Measurements from ENCODE around the gene WDHD1. TPM values are rescaled to one million over a fixed set of nuclear protein-coding genes. Genes with fewer than 3 reads are reported as not detected.
"Not testable (repeated sequence)": the region's sequence is repeated elsewhere in the genome, so short reads cannot be mapped to it uniquely, and the experiment has no call there.

WDHD1 gene
- total and polyA plus RNA-seq, 4 experiments from 2014 or later: 1.4 to 4.1 (median 3.6) TPM

DNA sequence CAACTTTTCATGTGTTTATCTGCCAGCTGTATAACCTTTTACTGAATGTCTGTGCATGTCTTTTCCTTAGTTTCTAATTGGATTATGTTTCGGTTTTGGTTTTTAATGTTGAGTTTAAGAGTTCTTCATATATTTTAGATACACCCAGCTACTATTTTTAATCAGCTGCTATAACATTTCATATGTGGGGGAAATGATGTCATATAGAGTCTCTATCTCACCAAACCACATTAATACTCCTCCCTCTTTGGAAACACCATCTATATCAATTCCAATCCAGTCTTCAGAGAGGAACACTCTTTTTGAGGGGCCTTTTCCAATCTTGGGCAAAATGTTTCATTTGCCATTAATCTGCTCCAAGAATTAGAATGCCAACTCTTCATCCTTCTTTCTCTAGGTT lies 95.8 kb downstream of the WDHD1 start:
- H3K36me3 Mint-ChIP-seq: no peaks in the 10 kb centered on the region
- Histone ChIP-seq H3K27ac (ENCODE audit: low read depth, low read length) (no peak overlapping the region), H3K9me3 (ENCODE audit: control insufficient read depth in 1 of 2, low read length in 2 of 2) (no peaks in the 10 kb centered on the region), H3K4me3 (ENCODE audit: low read length in 2 of 2) (no peak overlapping the region), H3K36me3 (ENCODE audit: insufficient read depth, low read length) (no peaks in the 10 kb centered on the region), H3K27me3 (ENCODE audit: insufficient read depth, low read length) (no peaks in the 10 kb centered on the region), H3K4me1 (ENCODE audit: insufficient read depth, low read length) (no peaks in the 10 kb centered on the region)
- H3K4me1 Mint-ChIP-seq: peaks cover 0 to 4% (median 0%) of the 10 kb centered on the region in 4 donors
- intact Hi-C loops (cut with micrococcal nuclease): no loop called here
- no peak for DNase-seq
- ChIA-PET CTCF (ENCODE audit: partially characterized antibody) (no interaction called here), POLR2A (ENCODE audit: partially characterized antibody) (no interaction called here)
- H3K27me3 Mint-ChIP-seq: peaks cover under 1 to 3% of the 10 kb centered on the region in 2 donors
- H3K27ac Mint-ChIP-seq: peak overlapping the region in 1 of 7 donors; percentile 71
- H3K4me3 Mint-ChIP-seq: no peak overlapping the region
- H3K9me3 Mint-ChIP-seq: peaks cover 0 to 2% (median 0%) of the 10 kb centered on the region in 8 donors

DNA sequence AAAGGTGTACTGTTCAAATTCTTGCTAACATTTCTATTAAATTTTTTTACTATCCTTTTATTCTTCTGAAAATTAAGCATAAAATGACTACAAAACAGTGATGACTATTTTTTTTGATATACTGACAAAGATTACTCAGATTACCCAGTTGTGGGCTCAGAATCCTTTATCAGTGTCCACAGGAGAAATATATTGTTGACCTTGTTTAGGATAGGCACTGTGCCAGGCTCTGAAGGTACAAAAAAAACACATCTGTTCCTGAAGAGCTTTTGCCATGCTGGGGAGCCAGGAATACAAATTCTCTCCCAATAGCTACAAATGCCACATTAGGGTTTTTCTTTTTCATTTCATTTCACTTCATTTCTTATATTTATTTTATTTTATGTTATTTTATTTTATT lies 97.3 kb downstream of the WDHD1 start:
- H3K36me3 Mint-ChIP-seq: no peaks in the 10 kb centered on the region
- H3K27ac ChIP-seq (ENCODE audit: low read depth, low read length): no peak overlapping the region
- POLR2A ChIA-PET (ENCODE audit: partially characterized antibody): no interaction called here
- intact Hi-C loops (cut with micrococcal nuclease): no loop called here
- H3K27ac Mint-ChIP-seq: no peak overlapping the region
- peaks cover 0 to 2% (median 0%) of the 10 kb centered on the region in 8 donors for H3K9me3 Mint-ChIP-seq
- H3K4me1 ChIP-seq (ENCODE audit: insufficient read depth, low read length): no peaks in the 10 kb centered on the region
- H3K36me3 ChIP-seq (ENCODE audit: insufficient read depth, low read length): no peaks in the 10 kb centered on the region
- H3K4me3 Mint-ChIP-seq: no peak overlapping the region
- peaks cover 0 to 4% (median 0%) of the 10 kb centered on the region in 4 donors for H3K4me1 Mint-ChIP-seq
- CTCF ChIA-PET (ENCODE audit: partially characterized antibody): no interaction called here
- H3K9me3 ChIP-seq (ENCODE audit: control insufficient read depth in 1 of 2, low read length in 2 of 2): no peaks in the 10 kb centered on the region
- H3K27me3 Mint-ChIP-seq: peaks cover 2 to 4% of the 10 kb centered on the region in 2 donors
- H3K4me3 ChIP-seq (ENCODE audit: low read length in 2 of 2): no peak overlapping the region
- no peak for DNase-seq
- no peaks in the 10 kb centered on the region for H3K27me3 ChIP-seq (ENCODE audit: insufficient read depth, low read length)

DNA sequence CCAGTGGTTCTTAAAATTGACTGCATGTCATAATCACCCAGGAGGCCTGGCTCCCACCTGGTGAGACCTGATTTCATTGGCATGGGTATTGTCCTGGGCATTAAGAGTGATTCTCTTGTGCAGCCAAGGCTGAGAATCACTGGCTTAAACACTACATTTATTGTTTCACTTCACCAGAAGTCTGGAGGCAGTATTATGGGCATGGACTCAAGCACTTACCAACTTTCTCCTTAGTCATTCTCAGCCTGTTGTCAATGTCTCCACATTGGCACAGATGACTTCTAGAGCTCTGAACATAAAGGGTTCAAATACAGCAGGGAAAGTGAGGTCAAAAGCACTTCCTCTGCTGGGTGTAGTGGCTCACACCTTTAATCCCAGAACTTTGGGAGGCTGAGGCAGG lies 98.7 kb downstream of the WDHD1 start:
- Mint-ChIP-seq H3K36me3 (no peaks in the 10 kb centered on the region), H3K27me3 (peaks cover 2 to 4% of the 10 kb centered on the region in 2 donors), H3K4me3 (no peak overlapping the region), H3K4me1 (peaks cover 0 to 4% (median 0%) of the 10 kb centered on the region in 4 donors), H3K9me3 (peaks cover 0 to 2% (median 0%) of the 10 kb centered on the region in 8 donors), H3K27ac (peak overlapping the region in 1 of 7 donors; percentile 57)
- Histone ChIP-seq H3K27ac (ENCODE audit: low read depth, low read length) (no peak overlapping the region), H3K4me3 (ENCODE audit: low read length in 2 of 2) (no peak overlapping the region), H3K36me3 (ENCODE audit: insufficient read depth, low read length) (no peaks in the 10 kb centered on the region), H3K27me3 (ENCODE audit: insufficient read depth, low read length) (no peaks in the 10 kb centered on the region), H3K4me1 (ENCODE audit: insufficient read depth, low read length) (no peaks in the 10 kb centered on the region), H3K9me3 (ENCODE audit: control insufficient read depth in 1 of 2, low read length in 2 of 2) (no peaks in the 10 kb centered on the region)
- DNase-seq: no peak
- ChIA-PET POLR2A (ENCODE audit: partially characterized antibody) (no interaction called here), CTCF (ENCODE audit: partially characterized antibody) (no interaction called here)
- intact Hi-C loops (cut with micrococcal nuclease): no loop called here

DNA sequence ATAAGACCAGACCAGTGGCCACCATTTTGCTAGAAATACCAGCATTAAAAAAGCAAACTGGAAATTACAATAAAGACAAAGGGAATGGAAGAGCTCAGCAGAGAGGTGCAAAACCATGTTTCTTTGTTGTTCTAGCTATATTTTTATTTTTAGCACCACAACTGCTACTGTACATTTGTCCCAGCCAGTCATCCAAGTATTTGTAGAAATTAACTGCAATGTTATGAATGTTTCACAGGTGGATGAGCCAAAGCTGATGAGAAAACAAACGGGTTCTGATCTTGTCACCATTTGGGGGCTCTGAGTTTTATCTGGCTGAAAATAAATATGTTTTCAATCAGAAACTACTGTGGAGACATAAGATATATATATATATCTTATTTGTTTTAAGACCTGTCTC lies 99.3 kb downstream of the WDHD1 start:
- Mint-ChIP-seq H3K27me3 (peaks cover 2 to 4% of the 10 kb centered on the region in 2 donors), H3K9me3 (peaks cover 0 to 2% (median 0%) of the 10 kb centered on the region in 8 donors), H3K27ac (no peak overlapping the region), H3K4me3 (no peak overlapping the region), H3K4me1 (peaks cover 0 to 8% (median 0%) of the 10 kb centered on the region in 4 donors), H3K36me3 (no peaks in the 10 kb centered on the region)
- no peaks in the 10 kb centered on the region for H3K27me3 ChIP-seq (ENCODE audit: insufficient read depth, low read length)
- ChIA-PET CTCF (ENCODE audit: partially characterized antibody) (no interaction called here), POLR2A (ENCODE audit: partially characterized antibody) (no interaction called here)
- no peaks in the 10 kb centered on the region for H3K36me3 ChIP-seq (ENCODE audit: insufficient read depth, low read length)
- no peak for DNase-seq
- no peak overlapping the region for H3K27ac ChIP-seq (ENCODE audit: low read depth, low read length)
- no peaks in the 10 kb centered on the region for H3K4me1 ChIP-seq (ENCODE audit: insufficient read depth, low read length)
- intact Hi-C loops (cut with micrococcal nuclease): no loop called here
- no peaks in the 10 kb centered on the region for H3K9me3 ChIP-seq (ENCODE audit: control insufficient read depth in 1 of 2, low read length in 2 of 2)
- no peak overlapping the region for H3K4me3 ChIP-seq (ENCODE audit: low read length in 2 of 2)

DNA sequence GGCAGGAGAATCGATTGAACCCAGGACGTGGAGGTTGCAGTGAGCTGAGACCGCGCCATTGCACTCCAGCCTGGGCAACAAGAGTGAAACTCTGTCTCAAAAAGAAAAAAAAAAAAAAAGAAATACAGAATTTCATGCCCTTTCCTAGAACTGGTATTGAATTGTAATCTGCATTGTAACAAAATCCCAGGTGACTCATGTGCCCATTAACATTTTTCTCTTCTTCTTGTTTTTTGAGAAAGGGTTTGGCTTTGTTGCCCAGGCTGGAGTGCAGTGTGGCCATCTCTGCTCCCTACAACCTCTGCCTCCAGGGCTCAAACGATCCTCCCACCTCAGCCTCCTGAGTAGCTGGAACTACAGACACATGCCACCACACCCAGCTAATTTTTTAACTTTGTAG lies 100.3 kb downstream of the WDHD1 start:
- POLR2A ChIA-PET (ENCODE audit: partially characterized antibody); H3K9me3 ChIP-seq (ENCODE audit: control insufficient read depth in 1 of 2, low read length in 2 of 2); H3K9me3 Mint-ChIP-seq; H3K27ac ChIP-seq (ENCODE audit: low read depth, low read length); H3K4me3 Mint-ChIP-seq; H3K4me1 Mint-ChIP-seq; CTCF ChIA-PET (ENCODE audit: partially characterized antibody); H3K36me3 ChIP-seq (ENCODE audit: insufficient read depth, low read length); H3K4me3 ChIP-seq (ENCODE audit: low read length in 2 of 2); H3K27me3 Mint-ChIP-seq; H3K36me3 Mint-ChIP-seq; intact Hi-C loops (cut with micrococcal nuclease); DNase-seq; H3K27me3 ChIP-seq (ENCODE audit: insufficient read depth, low read length); H3K4me1 ChIP-seq (ENCODE audit: insufficient read depth, low read length); H3K27ac Mint-ChIP-seq: not testable (repeated sequence)

DNA sequence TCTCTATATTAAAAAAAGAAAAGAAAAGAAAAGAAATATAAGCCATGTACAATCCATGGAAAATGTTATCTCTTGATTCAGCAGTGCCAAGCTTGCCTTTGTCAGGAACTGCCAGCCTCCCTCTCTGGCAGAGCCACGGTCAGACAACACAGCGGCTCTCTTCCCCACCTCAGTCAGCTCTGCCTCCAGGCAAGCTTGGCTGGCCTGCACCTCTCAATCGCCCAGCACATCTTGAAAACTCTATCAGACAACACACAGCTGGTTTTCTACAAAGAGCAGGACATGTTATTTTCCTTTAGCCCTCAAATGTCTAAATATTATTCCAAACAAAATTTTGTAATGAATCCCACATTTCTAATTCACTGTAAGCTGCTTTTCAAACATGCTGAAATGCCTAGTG lies 104.3 kb downstream of the WDHD1 start:
- Mint-ChIP-seq H3K36me3 (no peaks in the 10 kb centered on the region), H3K4me1 (peaks cover 0 to 6% (median 3%) of the 10 kb centered on the region in 4 donors), H3K4me3 (no peak overlapping the region), H3K27ac (peak overlapping the region in 2 of 7 donors; percentile 8 to 57), H3K27me3 (peaks cover 4 to 6% of the 10 kb centered on the region in 2 donors), H3K9me3 (no peaks in the 10 kb centered on the region)
- ChIA-PET POLR2A (ENCODE audit: partially characterized antibody) (no interaction called here), CTCF (ENCODE audit: partially characterized antibody) (interaction anchor here (1.6 kb wide), 1 partner anchor 19 kb away, joined by 5 read pairs; no protein-coding TSS in a partner anchor)
- Histone ChIP-seq H3K27me3 (ENCODE audit: insufficient read depth, low read length) (no peaks in the 10 kb centered on the region), H3K4me1 (ENCODE audit: insufficient read depth, low read length) (no peaks in the 10 kb centered on the region), H3K36me3 (ENCODE audit: insufficient read depth, low read length) (no peaks in the 10 kb centered on the region), H3K27ac (ENCODE audit: low read depth, low read length) (no peak overlapping the region), H3K9me3 (ENCODE audit: control insufficient read depth in 1 of 2, low read length in 2 of 2) (no peaks in the 10 kb centered on the region), H3K4me3 (ENCODE audit: low read length in 2 of 2) (no peak overlapping the region)
- intact Hi-C loops (cut with micrococcal nuclease): no loop called here
- no peak for DNase-seq

DNA sequence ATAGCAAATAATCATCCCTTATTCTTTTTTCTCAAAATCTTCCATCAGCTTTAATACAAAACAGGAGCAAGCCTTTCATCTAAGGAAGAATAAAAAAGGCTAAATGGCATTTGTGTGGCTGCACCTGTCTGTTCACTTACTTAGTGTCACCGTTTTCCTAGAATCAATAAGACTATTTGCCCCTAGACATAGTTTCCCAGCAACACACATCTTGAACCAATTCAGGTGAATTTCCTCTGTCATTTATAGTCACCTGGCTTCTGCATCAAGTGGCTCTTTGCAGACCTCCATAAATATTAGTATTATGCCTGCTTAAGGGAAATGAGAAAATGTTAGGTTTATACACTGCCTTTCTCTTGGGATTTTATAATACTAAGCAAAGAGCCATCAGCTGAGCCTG lies 106.8 kb downstream of the WDHD1 start:
- no peaks in the 10 kb centered on the region for H3K27me3 ChIP-seq (ENCODE audit: insufficient read depth, low read length)
- Mint-ChIP-seq H3K27ac (no peak overlapping the region), H3K36me3 (no peaks in the 10 kb centered on the region), H3K27me3 (peaks cover 2% of the 10 kb centered on the region in 2 donors), H3K4me1 (peaks cover 0 to 6% (median 3%) of the 10 kb centered on the region in 4 donors), H3K4me3 (no peak overlapping the region), H3K9me3 (no peaks in the 10 kb centered on the region)
- H3K4me3 ChIP-seq (ENCODE audit: low read length in 2 of 2): no peak overlapping the region
- no peak overlapping the region for H3K27ac ChIP-seq (ENCODE audit: low read depth, low read length)
- ChIA-PET POLR2A (ENCODE audit: partially characterized antibody) (no interaction called here), CTCF (ENCODE audit: partially characterized antibody) (interaction anchor here (1.2 kb wide), 1 partner anchor 90 kb away, joined by 3 read pairs; no protein-coding TSS in a partner anchor)
- intact Hi-C loops (cut with micrococcal nuclease): no loop called here
- H3K36me3 ChIP-seq (ENCODE audit: insufficient read depth, low read length): no peaks in the 10 kb centered on the region
- H3K4me1 ChIP-seq (ENCODE audit: insufficient read depth, low read length): no peaks in the 10 kb centered on the region
- no peaks in the 10 kb centered on the region for H3K9me3 ChIP-seq (ENCODE audit: control insufficient read depth in 1 of 2, low read length in 2 of 2)
- DNase-seq: no peak

DNA sequence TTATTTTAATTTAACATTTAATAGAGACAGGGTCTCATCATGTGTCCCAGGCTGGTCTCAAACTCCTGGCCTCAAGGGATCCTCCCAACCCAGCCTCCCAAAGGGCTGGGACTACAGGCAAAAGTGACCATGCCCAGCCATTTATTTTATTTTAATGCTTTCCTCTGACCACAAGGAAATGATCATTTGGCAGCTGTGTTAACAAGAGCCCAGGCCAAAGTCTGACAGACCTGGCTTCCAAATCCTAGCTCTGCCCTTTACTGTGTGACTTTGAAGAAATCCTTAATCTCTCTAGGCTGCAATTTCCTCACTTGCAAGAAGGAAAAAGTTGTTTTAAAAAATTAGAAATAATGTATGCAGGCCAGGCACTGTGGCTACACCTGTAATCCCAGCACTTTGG lies 107.6 kb downstream of the WDHD1 start:
- Mint-ChIP-seq H3K9me3 (no peaks in the 10 kb centered on the region), H3K4me3 (no peak overlapping the region), H3K27ac (no peak overlapping the region), H3K4me1 (peaks cover 0 to 6% (median 3%) of the 10 kb centered on the region in 4 donors), H3K27me3 (peaks cover 2% of the 10 kb centered on the region in 2 donors), H3K36me3 (no peaks in the 10 kb centered on the region)
- H3K27me3 ChIP-seq (ENCODE audit: insufficient read depth, low read length): no peaks in the 10 kb centered on the region
- DNase-seq: no peak
- intact Hi-C loops (cut with micrococcal nuclease): no loop called here
- no peaks in the 10 kb centered on the region for H3K36me3 ChIP-seq (ENCODE audit: insufficient read depth, low read length)
- H3K4me3 ChIP-seq (ENCODE audit: low read length in 2 of 2): no peak overlapping the region
- CTCF ChIA-PET (ENCODE audit: partially characterized antibody): interaction anchor here (1.2 kb wide), 1 partner anchor 91 kb away, joined by 3 read pairs; no protein-coding TSS in a partner anchor
- no peaks in the 10 kb centered on the region for H3K4me1 ChIP-seq (ENCODE audit: insufficient read depth, low read length)
- no peak overlapping the region for H3K27ac ChIP-seq (ENCODE audit: low read depth, low read length)
- POLR2A ChIA-PET (ENCODE audit: partially characterized antibody): no interaction called here
- H3K9me3 ChIP-seq (ENCODE audit: control insufficient read depth in 1 of 2, low read length in 2 of 2): no peaks in the 10 kb centered on the region

Data from CD4-positive, alpha-beta memory T cell (primary cell).